Upper lobe of left lung (tissue), 6 donors: ENCODE measurements around the gene RASSF1. TPM values are rescaled to one million over a fixed set of nuclear protein-coding genes. Genes with fewer than 3 reads are reported as not detected.

ENCODE experiments used
- ATAC-seq, 2 donors: fragments of 200-7000 bp; cut with Tn5 transposase; one replicate each; pipeline ENCODE4 v1.9.1; 2022; ENCODE audit warnings: mild to moderate bottlenecking in 2 of 2, moderate library complexity in 2 of 2; ENCODE audit not compliant: low FRiP score in 2 of 2
- DNase-seq, 2 donors: peaks; one replicate each; pipeline ENCODE4 v3.0.0-alpha.2; 2019 to 2020
- H3K27ac ChIP-seq, 4 donors: fragments of 200-600 bp; sonication (generic); one replicate each; pipeline ENCODE4 v1.5.1; 2016 to 2019
- H3K27me3 ChIP-seq, 4 donors: fragments of 200-600 bp; sonication (generic); one replicate each; pipeline ENCODE4 v1.5.1; 2017 to 2019
- H3K36me3 ChIP-seq, 4 donors: fragments of 200-600 bp; sonication (generic); one replicate each; pipeline ENCODE4 v1.5.1; 2016 to 2019
- H3K4me1 ChIP-seq, 4 donors: fragments of 200-600 bp; sonication (generic); one replicate each; pipeline ENCODE4 v1.5.1; 2018 to 2019
- H3K4me3 ChIP-seq, 4 donors: fragments of 200-600 bp; sonication (generic); one replicate each; pipeline ENCODE4 v1.5.1; 2017 to 2019; ENCODE audit warnings: mild to moderate bottlenecking in 2 of 4, moderate library complexity in 1 of 4
- H3K9me3 ChIP-seq, 4 donors: fragments of 200-600 bp; sonication (generic); one replicate each; pipeline ENCODE4 v1.5.1; 2018 to 2019
- EP300 ChIP-seq, 4 donors: sonication (generic); formaldehyde crosslinking; IDR thresholded peaks; one replicate each; pipeline ENCODE4 v1.5.1; 2017; ENCODE audit warnings: antibody characterized with exemption in 4 of 4, control low read depth in 2 of 4
- POLR2A ChIP-seq, 4 donors: fragments of 450-650 bp; IDR thresholded peaks; one replicate each; pipeline ENCODE4 v1.5.1; 2016 to 2017; ENCODE audit warnings: antibody characterized with exemption in 4 of 4, mild to moderate bottlenecking in 2 of 4
- POLR2AphosphoS5 ChIP-seq, 2 donors: sonication (generic); formaldehyde crosslinking; IDR thresholded peaks; one replicate each; pipeline ENCODE4 v1.5.1; 2017; ENCODE audit warnings: antibody characterized with exemption in 2 of 2
- WGBS, 2 donors: methylation state at CpG; one replicate each; pipeline ENCODE4 v1.1.5; 2017 to 2018; 5-methylcytosine and 5-hydroxymethylcytosine counted together
- total RNA-seq, 6 donors: library from RNA; depleted of rRNA in 4 of 6; stranded (reverse); fragments of >200 nt in 4 of 6; gene quantifications; one replicate each; pipeline versions ENCODE4 v1.1.0 to v1.2.1, GENCODE V29; 2016 to 2021
- TF ChIP-seq, protein P1 (sequence below), 6 experiments: fragments of 450-650 bp in 4 of 6; fragments of 200-600 bp in 2 of 6; sonication (generic) in 2 of 6; IDR thresholded peaks; one replicate each; pipeline ENCODE4 v1.5.1; 2016 to 2019; ENCODE audit warnings: antibody characterized with exemption in 6 of 6
- donor health status: DM: no; HTN: no; CAD: no; lungs with moderate emphysema.
- donor health status: DM: no; HTN: yes; CAD: no; lungs with severe emphysema.

RASSF1 gene
- total RNA-seq, 6 donors from 2014 or later, result 42.7 to 78.9 (median 47.7) TPM

DNA sequence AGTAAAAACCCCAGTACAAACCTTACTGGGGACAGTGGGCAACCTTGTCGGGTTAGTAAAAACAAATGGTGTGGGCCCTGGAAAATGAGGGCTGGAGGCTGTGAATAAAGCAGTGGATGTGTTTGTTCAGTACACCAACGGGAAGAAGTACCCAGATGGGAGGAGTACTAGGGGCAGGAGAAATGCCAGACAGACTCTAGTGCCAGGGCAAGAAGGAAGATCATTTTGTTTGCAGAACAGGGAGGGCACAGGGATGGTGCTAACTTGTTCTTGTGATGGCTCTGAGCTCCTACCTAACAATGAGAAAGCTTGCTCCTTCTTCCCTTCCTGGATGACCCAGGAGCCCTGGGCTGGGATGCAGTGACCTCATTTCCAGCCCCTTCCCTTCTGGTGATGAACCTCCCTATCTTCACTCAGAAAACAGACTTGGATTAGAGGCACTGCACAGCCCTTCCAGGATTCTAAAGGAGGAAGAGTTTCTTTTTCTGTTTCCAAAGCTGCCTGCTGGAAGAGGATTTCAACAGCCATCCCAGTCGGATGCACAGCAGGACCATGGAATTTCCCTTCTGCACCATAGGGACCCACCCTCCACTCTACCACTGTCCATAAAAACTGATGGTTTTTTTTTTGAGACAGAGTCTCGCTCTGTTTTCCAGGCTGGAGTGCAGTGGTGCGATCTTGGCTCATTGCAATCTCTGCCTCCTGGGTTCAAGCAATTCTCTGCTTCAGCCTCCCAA is 6.1 kb downstream of the RASSF1 start:
- WGBS, 2 donors, result 49 to 53% methylated on average over 4 to 5 of the region's 5 CpGs
- TF ChIP-seq POLR2AphosphoS5 (IDR thresholded peaks at IDR 0.05), result peak in 1 of 2 donors; percentile 14
- TF ChIP-seq POLR2A (IDR thresholded peaks at IDR 0.05), result no peak
- no peak for TF ChIP-seq EP300 (IDR thresholded peaks at IDR 0.05)
- H3K4me3 ChIP-seq, result peak overlapping the region in 1 of 4 donors; percentile 75
- peaks cover 24 to 32% (median 28%) of the 10 kb centered on the region in 4 donors for H3K36me3 ChIP-seq
- peak overlapping the region; percentile 92 to 99 (median 96) for H3K27ac ChIP-seq
- DNase-seq (no peak), ATAC-seq (no peak)
- peaks cover 49 to 62% (median 51%) of the 10 kb centered on the region in 4 donors for H3K4me1 ChIP-seq
- no peaks in the 10 kb centered on the region for H3K27me3 ChIP-seq
- H3K9me3 ChIP-seq, result no peaks in the 10 kb centered on the region

DNA sequence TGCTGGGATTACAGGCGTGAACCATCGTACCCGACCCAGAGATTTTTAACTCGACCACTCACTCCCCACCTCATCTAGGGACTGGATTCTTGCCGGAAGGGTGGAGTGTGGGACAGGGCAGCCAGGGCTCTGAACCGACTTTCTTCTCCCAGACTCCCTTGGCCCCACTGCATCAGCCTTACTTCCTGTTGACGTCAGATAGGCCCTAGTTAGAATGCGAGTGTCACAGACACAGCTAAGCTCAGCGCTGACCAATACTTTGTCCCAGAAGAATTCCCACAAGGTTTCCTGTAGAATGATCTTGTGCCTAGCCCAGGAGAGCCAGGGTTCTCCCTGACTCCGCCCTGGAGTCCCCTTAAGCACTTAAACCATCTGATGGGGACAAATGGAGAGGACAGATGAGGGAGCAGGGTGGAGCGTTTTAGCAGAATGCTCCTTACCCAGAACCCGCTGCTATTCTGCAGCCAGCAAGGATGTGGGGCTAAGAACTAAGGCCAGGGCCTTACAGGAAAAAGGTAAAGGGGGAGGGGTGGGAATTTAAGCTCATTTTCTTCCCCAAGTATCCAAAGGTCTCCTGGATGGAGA is 6.8 kb downstream of the RASSF1 start:
- Histone ChIP-seq H3K9me3 (no peaks in the 10 kb centered on the region), H3K27me3 (no peaks in the 10 kb centered on the region), H3K4me1 (peaks cover 45 to 64% (median 47%) of the 10 kb centered on the region in 4 donors), H3K4me3 (peak overlapping the region in 1 of 4 donors; percentile 75), H3K27ac (peak overlapping the region; percentile 79 to 97 (median 94)), H3K36me3 (peaks cover 24 to 38% (median 32%) of the 10 kb centered on the region in 4 donors)
- TF ChIP-seq EP300 (IDR thresholded peaks at IDR 0.05), result peak in 2 of 4 donors; percentile 61 to 86
- TF ChIP-seq POLR2AphosphoS5 (IDR thresholded peaks at IDR 0.05), result peak; percentile 71 to 80
- peak in 1 of 4 donors; percentile 31 for TF ChIP-seq POLR2A (IDR thresholded peaks at IDR 0.05)
- TF ChIP-seq, protein P1, sequence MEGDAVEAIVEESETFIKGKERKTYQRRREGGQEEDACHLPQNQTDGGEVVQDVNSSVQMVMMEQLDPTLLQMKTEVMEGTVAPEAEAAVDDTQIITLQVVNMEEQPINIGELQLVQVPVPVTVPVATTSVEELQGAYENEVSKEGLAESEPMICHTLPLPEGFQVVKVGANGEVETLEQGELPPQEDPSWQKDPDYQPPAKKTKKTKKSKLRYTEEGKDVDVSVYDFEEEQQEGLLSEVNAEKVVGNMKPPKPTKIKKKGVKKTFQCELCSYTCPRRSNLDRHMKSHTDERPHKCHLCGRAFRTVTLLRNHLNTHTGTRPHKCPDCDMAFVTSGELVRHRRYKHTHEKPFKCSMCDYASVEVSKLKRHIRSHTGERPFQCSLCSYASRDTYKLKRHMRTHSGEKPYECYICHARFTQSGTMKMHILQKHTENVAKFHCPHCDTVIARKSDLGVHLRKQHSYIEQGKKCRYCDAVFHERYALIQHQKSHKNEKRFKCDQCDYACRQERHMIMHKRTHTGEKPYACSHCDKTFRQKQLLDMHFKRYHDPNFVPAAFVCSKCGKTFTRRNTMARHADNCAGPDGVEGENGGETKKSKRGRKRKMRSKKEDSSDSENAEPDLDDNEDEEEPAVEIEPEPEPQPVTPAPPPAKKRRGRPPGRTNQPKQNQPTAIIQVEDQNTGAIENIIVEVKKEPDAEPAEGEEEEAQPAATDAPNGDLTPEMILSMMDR (IDR thresholded peaks at IDR 0.05), result no peak
- DNase-seq (no peak), ATAC-seq (peak in 1 of 2 donors; percentile 18)
- whole genome bisulfite sequencing, 2 donors, result 34 to 61% methylated on average over 12 of the region's 12 CpGs

GRCh38 chr3:50331364-50331907 is 9.2 kb downstream of the RASSF1 start:
- Histone ChIP-seq H3K27ac (no peak overlapping the region), H3K9me3 (no peaks in the 10 kb centered on the region), H3K4me3 (no peak overlapping the region), H3K4me1 (peaks cover 45 to 68% (median 49%) of the 10 kb centered on the region in 4 donors), H3K36me3 (peaks cover 24 to 39% (median 33%) of the 10 kb centered on the region in 4 donors), H3K27me3 (no peaks in the 10 kb centered on the region)
- 95 to 96% methylated on average over 19 of the region's 19 CpGs for WGBS, 2 donors
- ATAC-seq (no peak), DNase-seq (peak in 1 of 2 donors; percentile 76)
- TF ChIP-seq POLR2A (IDR thresholded peaks at IDR 0.05) (no peak), POLR2AphosphoS5 (IDR thresholded peaks at IDR 0.05) (no peak), EP300 (IDR thresholded peaks at IDR 0.05) (no peak)
- TF ChIP-seq, protein P1 (IDR thresholded peaks at IDR 0.05), result no peak

DNA sequence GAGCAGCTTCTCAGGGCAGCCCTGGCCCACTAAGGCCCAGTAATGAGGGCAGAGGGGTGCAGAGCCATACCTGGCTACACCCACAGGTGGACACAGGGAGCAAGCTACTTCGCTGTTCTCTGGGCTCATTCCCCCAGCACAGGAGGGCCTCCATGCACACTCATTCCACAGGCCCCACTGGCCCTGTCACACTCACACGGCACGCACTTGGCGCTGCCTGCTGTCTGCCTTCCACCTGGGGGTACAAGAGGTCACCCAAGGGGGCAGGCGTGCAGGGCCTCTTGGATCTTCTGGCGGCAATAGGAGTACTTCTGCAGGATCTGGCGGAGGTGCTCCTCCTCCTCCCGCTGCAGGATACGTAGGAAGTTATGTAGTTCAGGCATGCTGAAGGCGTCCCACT is 10.3 kb downstream of the RASSF1 start:
- TF ChIP-seq POLR2AphosphoS5 (IDR thresholded peaks at IDR 0.05) (no peak), POLR2A (IDR thresholded peaks at IDR 0.05) (no peak), EP300 (IDR thresholded peaks at IDR 0.05) (no peak)
- TF ChIP-seq, protein P1 (IDR thresholded peaks at IDR 0.05), result no peak
- ATAC-seq, result no peak
- Histone ChIP-seq H3K4me1 (peaks cover 40 to 66% (median 45%) of the 10 kb centered on the region in 4 donors), H3K27ac (no peak overlapping the region), H3K9me3 (no peaks in the 10 kb centered on the region), H3K36me3 (peaks cover 24 to 50% (median 42%) of the 10 kb centered on the region in 4 donors), H3K27me3 (no peaks in the 10 kb centered on the region), H3K4me3 (no peak overlapping the region)
- WGBS, 2 donors, result 90% methylated on average over 10 of the region's 10 CpGs; no CpG with 5 or more reads in 1 of the 2 donors
- DNase-seq, result no peak
